Superior temporal gyrus (tissue), 1 donor: ENCODE measurements around the gene ETV3L.

Experiments used
- DNase-seq: peaks from one replicate; pipeline ENCODE4 v3.0.0-alpha.2; 2016; ENCODE audit errors: extremely low spot score

ETV3L gene

DNA sequence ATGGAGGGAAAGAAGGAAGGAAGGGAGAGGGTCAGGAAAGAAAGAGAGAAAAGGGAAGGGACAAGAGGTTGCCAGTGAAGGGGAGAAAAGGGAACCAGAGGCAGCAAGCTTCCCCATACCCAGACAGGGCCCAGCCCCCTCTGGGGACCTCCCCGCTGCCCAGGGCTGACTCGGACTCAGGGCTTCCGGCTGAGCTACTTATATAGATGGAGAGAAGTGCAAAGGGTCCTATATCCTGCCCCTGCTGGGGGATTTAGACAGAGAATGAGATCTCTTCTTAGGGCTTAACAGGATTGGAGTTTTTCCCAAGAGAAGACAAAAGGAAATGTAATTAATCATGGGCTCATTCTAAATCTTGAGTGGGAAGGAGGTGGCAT, at the start of gene ETV3L:
TSS of gene ETV3L (minus strand) at position 176 of the 377 bp plus-strand sequence. CDS start 285 bp downstream, outside the sequence.
- no peak for DNase-seq

DNA sequence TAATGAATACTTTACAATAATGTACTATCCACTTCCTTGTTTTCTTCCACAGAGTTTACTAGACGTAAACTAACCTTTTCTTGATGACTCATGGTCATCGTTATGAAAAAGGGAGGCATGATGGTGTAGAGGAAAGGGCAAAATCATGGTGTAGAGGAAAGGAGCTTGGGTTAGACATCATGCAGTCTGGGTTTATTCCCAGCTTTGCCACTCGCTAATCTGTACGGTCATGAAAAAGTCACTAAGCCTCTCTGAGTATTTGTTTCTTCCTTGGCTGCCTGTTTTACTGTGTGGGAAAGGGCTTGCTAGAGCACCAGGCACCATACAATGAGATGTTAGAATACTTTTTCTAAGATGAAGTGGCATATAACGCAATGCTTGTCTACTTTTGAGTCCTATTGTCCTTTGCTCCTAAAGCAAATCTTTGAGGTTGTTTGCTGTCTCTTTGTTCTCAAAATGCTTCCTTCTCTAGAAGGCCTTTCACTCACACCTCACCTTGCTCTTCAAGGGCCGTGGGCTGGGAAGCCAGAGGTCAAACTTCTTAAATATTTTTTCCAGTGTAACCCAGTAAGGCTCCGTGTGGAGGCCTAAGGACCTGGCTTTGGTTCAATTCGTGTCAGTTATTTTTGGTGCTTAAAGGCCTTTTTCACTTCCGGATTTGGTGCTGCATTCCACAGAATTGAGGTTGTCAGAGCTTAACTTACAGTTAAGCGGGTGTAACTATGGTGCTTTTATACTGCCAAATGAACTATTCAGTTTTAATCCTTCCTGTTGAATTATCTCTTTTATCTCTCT, 48.5 kb upstream of the ETV3L start:
- DNase-seq = no peak

DNA sequence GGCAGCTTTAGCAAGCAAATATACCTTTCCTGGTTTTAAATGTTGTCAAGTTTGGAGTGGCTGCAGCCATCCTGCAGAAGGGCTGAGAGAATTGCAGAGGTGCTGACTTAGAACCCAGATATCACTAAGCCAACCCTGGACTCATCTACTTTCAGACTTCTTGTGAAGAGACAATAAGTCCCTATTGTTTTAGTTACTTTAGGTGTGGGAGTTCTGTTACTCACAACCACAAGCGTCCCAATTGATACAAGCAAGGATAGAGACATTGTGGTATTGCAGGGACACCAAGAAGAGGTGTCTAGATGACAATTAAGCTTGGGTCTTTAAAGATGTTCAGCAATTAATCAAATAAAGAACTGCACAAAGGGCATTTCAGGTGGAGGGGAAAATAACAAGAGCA, 47.4 kb upstream of the ETV3L start:
- DNase-seq = no peak

DNA sequence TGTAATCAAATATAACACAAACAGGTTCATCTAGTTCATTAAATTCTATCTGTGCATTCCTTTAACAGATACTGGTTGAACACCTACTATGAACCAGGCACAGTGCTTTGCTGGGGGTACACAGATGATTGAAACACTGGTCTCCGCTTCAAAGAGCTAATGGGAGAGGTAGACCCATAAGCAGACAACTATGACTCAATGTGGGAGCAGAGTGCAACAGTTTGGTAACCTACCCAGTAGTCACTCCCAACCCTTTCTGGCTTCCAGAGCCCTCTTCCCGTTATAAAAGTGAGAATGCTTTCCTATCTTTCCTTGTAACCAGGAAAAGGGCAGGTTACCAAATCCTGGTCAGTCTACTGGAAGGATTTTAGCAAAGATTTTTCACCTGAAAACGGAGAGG, 46.6 kb upstream of the ETV3L start:
- no peak for DNase-seq

DNA sequence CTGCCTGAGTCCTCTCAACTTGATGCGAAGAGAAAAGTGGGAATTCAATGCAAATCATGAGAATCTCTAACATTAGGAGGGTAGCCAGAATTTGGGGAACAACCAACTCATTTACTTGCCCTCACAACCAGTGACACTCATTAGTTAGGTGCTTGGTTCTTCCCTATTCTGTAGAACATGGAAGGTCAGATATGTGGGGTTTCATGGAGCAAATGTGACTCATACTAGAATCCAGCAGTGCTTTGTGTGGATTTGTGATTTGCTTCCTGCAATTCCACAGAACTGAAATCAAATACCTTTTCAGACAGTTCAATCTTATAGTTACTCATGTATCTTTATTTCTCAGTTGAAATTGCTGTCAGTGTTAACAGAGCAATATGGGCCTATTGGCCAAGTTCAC, 45.5 kb upstream of the ETV3L start:
- no peak for DNase-seq

DNA sequence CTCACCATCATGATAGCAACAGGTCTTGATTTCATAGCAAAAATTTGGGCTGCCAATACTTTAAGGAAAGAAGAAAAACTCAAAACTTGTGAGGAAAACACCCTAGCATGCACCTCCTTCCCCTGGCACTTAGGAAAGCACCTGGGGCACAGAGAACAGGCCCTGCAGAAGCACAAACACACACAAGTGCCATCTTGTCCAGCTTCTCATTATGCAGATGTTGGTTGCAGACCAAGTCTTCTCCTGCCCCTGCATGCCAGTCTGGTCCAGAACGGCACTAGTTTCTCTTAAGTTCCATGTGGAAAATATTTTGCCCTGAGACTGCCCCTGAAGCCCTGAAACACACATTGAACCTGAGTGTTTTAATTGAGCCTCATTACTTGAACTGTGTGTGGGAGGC, 44.9 kb upstream of the ETV3L start:
- no peak for DNase-seq

DNA sequence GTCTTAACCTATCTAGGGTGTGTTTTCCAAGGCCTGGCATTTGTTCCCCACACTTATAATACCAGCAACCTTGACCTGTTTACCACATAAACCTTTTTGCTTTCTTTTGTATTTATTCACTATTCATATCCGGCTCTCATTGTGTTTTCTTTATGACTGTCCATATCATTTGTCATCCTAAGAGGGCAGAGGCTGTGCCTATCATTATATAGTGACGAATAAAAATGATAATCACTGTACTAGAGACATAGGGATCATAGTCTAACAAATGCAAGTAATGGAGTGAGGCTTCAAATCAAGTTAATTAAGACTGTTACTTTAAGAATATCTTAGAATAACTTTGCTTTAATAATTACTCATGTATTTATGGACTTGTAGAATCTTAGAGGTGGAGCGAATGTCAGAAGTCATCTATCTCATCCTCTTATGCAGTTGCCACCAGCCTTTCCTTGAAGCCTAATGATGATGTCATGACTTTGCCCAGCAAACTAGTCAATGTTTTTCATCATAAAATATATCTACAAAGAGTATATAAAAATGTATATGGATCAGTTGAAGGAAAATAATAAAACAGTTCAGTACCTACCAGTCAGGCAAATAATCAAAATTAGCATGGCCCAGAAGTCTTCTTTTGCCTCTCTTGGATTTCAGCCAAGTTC, 43.3 kb upstream of the ETV3L start:
- no peak for DNase-seq

DNA sequence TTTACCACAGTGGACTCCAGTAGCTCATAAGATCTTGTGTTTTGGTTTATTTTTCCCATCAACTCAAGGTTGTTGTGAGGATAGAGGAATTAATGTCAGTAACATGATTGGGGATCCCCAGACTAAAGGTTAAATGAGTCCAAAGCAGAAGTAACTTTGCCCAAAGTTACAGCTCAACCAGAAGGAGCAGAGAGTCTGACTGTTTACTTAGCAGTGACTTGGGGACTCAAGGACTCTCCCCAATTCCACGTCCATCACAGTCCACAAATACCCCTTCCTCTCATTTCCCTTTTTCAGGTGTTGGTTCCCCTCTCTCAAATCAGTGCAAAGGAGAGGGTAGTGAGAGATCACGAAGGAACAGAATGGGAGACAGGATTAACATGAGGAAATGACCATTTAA, 42.6 kb upstream of the ETV3L start:
- no peak for DNase-seq

DNA sequence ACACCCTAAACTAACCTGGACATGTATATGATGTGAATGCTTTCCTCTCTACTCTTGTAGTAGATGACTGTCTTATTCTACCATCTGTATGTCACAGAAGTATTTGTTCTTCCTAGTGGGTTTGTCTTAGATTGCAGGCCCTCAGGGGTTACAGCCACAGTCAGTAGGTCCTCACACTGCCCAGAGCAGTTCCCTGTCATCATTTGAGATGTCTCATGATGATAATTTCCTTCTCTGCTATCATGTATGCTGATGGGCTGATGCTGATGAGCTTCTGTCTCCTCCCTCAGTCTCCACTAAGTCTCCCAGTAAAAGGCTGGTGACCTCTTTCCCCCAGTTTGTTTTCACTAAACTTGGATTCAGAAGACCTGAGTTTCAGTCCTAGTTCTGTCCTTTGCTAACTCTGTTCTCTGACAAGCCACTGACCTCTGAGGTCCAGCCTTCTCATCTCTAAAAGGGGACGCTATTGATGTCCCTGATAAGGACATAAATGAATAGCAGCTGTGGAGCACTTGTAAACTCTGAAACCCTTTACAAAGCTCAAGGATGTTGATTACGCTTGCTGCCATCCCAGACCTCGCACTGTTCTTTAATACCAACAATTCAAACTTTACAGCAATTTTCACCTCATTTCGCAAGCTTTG, 41.7 kb upstream of the ETV3L start:
- no peak for DNase-seq

DNA sequence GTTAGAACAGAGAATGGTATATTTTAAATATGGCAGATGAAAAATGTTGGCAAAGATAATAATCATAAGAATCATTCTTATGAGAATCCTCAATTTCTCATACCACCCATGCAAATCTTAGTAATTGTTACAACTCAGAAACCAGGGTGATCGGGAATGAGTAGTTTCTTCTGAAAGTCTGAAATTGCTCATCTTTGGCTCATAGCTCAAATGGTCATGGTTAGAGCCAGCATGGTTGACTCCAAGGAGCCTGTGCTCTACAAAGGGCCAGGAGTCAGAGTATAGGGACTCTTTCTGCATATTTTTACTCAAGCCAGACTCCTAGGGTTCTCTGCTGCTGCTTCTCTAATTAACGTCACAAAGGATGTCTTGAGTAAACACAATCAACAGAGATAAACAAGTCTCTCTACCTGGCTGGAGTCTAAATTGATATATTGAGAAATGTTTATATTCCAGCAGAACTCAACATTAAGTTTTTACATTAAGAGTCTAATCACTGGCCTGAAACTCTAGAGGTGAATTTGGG, 40.5 kb upstream of the ETV3L start:
- DNase-seq = no peak

DNA sequence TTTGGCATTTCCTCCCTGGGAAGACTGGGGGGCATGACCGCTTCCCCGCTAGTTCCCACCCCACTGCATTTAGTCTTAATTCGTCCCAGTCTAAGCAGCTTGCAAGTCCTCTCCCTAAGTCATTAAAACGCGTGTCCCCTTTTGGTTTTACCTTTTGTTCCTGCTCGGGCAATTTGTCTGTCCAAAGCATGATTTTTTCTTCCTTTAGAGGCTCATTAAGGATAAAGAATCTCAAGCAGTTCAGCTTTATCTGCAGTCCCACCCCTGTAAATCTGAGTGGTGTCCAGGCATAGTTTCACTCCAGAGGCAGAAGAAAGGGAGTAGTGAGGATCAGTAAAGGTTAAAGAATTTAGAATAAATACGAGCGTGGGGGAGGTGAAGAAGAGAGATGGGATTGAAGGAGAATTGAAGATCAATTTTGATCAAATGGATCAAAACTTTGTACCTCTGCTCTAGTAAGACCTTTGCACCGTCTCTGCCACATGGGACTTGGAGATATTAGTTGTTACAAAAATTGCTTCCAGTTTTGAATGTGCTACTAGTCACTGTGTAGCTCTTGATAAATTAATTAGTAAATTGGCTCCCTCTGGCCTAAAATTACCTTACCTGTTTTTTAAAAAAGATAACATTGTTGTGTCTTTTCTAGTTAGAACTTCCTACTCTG, 39.6 kb upstream of the ETV3L start:
- no peak for DNase-seq

DNA sequence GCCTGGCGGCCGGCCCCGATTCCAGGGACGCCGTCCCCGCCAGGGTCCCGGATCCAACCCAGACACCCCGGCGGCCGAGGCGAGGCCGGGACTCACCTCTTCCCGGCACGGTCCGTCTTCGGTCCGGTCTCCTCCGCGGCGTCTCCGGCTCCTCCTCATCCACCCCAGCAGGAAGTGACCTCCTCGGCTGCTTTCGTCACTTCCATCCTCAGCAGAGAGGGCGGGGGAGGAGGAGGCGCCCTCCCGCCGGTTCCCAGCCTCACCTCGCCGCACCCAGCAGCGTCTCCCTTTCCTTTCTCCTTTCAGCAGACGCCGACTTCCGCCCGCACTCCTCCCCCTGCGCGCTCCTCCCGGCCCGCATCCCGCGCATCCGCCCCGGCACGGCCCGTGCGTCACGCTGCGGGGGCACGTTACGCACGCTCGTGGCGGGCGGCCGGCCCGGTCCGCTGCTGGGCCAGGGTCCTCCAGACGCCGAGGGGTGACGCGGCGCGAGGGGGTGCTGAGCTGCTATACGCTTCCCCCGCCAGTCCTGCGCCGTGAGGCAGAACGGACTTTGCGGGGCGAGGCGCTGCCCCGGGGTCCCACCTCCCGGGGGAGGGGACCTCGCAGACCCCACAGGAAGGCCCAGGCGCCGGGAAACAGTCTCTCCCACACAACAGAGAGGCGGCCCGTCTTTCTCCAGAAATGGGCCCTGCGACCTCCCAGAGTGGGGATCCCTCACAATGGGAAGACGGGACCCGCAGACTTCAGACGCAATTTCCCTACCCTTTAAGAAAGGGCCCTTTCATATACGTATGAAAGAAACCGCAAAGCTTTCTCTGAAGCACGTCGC, 38.8 kb upstream of the ETV3L start, which contains the start of gene ETV3:
TSS of gene ETV3 (minus strand) at position 176 of the 832 bp plus-strand sequence. CDS start 2,043 bp downstream, outside the sequence.
- DNase-seq = peak; percentile 86

DNA sequence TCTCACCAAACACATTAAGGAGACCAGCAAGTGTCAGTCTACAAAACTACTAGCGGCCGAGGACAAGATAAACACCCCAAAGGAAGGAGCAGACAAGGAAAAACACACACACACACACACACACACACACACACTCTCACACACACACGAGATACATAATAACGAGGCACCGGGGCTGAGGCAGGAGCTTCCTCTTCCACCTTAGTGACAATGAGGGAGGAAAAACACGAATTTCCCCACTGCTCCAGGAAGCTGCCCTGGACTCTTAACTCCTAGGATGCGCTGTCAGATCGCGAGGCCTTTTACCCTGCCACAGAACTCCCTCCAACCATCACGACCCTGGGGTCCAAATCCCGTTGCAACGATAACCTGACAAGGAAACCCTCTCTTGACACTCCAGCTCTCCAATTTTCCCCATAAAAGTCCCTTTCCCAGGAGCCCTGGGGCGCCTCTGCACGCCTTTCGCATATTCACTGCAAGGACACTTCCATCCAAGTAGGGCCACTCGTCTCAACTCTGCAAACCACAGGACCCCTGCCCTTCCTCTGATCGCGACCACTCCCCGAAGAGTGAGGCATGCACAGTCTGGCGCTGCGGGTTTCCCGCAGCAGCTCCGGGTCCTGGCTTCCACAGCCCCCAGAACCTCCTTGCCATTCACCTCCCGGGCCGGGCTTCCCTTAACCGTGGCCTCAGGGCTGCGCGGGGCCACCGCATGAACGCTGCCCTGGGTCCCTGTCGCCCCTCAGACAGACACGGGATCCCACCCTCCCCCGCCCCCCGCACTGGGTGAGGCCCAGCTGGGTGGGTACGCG, 38.0 kb upstream of the ETV3L start:
- DNase-seq = no peak

DNA sequence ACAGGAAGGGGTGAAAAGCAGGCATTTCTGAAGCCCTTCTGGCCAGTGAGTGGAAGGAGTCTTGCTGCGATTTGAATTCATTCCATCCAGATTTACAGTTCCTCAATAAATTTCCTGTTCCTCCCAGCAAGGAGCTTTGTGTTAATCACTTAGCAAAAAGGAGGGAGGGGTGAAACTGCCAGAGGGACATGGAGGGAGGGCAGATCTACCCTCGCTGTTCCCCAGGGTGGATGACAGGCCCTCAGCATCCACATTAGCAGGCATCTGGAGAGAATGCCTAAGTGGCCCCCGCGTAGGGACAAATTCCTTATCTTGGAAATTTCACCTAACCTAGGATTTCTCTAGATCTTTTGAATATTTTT, 37.4 kb upstream of the ETV3L start:
- DNase-seq = no peak

DNA sequence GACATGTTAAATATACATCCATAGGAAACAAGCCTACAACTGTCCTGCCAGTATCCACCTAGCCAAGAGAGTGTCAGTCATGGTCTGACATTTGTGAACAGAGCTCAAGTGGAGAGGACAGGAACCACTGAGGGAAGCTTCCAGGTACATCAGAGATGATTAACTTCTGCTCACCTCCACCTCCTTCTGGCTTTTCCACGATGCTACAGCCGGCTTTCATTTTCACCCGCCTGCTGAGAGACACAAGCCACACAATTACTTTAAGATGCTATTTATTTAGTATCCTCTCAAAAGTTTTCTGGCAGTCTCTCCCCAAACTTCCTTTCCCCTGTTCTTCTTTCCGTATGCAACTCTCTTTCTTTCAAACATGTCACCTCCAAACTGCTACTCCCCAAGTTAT, 36.5 kb upstream of the ETV3L start:
- DNase-seq = no peak

DNA sequence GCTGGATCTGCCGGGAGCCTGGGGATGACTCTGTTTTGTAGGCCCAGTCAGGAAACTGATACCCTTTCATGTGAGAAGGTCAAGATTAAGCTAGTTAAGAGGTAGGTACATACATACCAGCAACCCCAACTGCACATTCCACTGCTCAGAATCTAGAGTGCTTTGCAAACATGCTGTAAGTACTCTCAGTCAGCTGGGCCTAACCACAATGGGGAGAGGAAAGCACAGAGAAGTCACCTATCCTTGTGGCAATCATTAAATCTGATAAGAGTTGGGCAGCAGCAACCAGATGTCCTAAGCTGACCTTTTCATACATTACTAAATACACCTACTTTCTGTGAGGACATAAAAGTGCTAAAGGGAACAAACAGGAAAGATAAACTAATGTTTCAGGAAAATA, 36.0 kb upstream of the ETV3L start:
- DNase-seq = no peak

DNA sequence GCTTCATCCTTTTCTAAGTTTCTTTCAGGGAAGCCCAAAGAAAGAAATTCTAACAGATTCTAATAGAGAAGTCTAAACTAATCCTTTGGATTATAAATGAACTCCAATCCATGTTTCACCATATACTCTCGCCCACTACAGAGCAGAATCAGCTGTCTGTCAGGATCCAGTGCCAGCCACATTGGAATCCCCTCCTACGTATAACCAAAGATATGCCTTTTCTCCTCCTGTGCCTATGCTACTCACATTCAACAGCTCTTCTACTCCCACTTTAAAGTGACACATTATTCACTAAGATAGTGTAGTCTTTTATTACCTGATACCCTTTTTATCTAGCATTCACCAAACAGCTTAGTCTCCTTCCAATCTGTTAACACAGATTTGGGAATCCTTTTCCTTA, 35.5 kb upstream of the ETV3L start:
- no peak for DNase-seq

DNA sequence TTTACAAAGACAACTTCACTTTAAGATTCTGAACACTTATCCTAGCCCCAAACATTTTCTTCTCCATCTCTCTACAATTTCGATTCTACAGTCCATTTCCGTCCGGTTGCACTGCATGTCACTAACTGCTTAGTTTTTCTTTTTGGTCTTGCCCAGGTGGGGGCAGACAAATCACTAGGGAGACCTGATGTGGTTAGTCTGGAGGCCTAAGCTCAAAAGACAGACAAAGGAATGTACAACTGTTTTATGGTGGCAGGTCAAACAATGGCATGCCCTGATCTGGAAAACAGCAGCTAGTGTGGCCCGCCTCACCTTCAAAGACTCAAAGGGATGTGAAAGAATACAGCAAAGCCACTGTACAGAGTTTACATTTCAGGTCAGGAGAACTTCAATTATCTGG, 34.8 kb upstream of the ETV3L start:
- DNase-seq = no peak

DNA sequence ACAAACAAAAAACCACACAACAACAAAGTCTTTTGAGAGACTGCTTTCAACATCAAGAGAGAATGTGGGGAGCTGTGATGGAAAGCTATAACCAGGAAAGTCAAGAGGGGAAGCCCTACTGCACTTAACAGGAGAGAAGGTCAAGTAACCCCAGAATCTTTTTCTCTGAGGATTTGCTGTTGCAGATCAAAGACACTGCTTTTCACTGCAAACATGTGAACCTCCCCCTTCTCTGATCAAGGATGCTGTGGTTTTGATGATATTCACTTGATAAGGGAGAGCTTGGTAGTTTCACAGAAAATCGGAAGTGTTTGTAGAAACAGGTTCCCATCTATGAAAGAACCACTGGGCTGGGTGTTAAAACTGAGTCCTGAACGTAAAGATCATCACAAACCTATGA, 33.8 kb upstream of the ETV3L start:
- DNase-seq = no peak

DNA sequence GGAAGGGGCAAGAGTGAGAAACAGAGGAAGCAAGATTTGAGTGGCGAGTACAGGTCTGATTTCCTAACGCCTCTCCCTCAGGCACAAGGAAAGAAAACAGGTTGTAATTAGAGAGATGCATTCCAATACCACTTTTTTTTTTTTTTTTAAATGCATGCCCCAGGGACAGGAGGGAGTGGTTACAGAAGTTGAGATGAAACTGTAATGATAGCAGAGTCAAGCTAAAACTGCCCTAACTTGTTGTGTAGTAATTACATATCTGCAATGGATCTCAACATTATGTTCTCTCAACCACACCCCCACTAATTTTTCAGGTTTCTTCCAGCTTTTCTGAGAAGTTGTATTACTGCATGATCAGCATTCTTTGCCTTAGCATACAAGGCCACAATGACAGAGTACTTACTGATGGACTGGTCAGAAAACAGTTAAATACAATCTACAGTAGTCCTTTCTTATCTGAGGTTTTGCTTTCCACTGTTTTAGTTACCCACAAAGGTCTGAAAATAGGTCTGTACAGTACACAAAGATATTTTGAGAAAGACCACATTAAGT, 33.1 kb upstream of the ETV3L start:
- DNase-seq = no peak
